SH-SY5Y (cell line): ENCODE measurements around the gene PLCG2.

Experiments used
- GATA2 ChIP-seq: IDR thresholded peaks from 2 replicates; pipeline ENCODE4 v1.6.1; 2011; ENCODE audit warnings: mild to moderate bottlenecking, low read depth, low read length
- GATA3 ChIP-seq: IDR thresholded peaks from 2 replicates; pipeline ENCODE4 v1.6.1; 2011; ENCODE audit warnings: low read depth, mild to moderate bottlenecking, low read length, moderate library complexity

DNA sequence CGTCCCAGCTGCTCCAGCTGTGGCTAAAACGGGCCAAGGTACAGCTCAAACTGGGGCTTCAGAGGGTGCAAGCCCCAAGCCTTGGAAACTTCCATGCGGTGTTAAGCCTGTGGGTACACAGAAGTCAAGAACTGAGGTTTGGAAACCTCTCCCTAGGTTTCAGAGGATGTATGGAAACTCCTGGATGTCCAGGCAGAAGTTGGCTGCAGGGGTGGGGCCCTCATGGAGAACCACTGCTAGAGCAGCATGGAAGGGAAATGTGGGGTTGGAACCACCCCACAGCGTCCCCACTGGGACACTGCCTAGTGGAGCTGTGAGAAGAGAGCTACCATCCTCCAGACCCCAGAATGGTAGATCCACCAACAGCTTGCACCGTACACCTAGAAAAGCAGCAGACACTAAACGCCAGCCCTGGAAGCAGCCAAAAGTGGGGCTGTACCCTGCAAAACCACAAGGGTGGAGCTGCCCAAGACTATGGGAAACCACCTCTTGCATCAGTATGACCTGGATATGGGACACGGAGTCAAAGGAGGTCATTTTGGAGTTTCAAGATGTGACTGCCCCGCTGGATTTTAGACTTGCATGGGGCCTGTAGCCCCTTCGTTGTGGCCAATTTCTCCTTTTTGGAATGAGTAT lies 230.0 kb downstream of the PLCG2 start:
- TF ChIP-seq GATA3: no peak
- TF ChIP-seq GATA2: no peak
